Esophagus squamous epithelium (tissue), 4 donors: ENCODE results near the gene TAS1R2.

Experiments used
- POLR2A ChIP-seq, 4 donors: fragments of 450-650 bp; IDR thresholded peaks; one replicate each; pipeline ENCODE4 v1.6.1; 2017; ENCODE audit warnings: antibody characterized with exemption in 4 of 4, mild to moderate bottlenecking in 4 of 4, moderate library complexity in 3 of 4
- TF ChIP-seq, protein P1 (sequence below), 6 experiments: fragments of 450-650 bp in 4 of 6; fragments of 200-600 bp in 2 of 6; sonication (generic) in 2 of 6; IDR thresholded peaks; one replicate each; pipeline ENCODE4 v1.5.1; 2016 to 2019; ENCODE audit warnings: antibody characterized with exemption in 6 of 6, mild to moderate bottlenecking in 4 of 6, moderate library complexity in 4 of 6

DNA sequence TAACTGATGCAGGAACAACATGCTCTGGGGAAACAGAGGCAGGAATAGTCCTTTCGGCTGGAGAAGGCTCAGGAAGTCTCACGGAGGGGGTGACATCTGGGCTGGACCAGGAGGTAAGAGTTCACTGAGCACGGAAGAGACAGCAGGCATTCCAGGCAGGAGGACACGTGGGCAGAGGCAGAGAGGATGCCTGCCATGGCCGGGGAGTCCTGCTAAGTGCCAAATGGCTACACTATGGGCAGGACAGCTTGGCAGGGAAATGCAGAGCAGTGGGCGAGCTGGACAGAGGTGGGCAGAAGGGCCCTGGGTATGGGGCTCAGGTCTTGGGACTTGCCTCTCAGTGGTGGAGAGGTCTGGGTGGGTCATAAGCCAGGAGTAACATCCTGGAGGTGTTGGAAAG, 25.3 kb upstream of the TAS1R2 start:
- TF ChIP-seq, protein P1, sequence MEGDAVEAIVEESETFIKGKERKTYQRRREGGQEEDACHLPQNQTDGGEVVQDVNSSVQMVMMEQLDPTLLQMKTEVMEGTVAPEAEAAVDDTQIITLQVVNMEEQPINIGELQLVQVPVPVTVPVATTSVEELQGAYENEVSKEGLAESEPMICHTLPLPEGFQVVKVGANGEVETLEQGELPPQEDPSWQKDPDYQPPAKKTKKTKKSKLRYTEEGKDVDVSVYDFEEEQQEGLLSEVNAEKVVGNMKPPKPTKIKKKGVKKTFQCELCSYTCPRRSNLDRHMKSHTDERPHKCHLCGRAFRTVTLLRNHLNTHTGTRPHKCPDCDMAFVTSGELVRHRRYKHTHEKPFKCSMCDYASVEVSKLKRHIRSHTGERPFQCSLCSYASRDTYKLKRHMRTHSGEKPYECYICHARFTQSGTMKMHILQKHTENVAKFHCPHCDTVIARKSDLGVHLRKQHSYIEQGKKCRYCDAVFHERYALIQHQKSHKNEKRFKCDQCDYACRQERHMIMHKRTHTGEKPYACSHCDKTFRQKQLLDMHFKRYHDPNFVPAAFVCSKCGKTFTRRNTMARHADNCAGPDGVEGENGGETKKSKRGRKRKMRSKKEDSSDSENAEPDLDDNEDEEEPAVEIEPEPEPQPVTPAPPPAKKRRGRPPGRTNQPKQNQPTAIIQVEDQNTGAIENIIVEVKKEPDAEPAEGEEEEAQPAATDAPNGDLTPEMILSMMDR (IDR thresholded peaks at IDR 0.05), result no peak
- no peak for TF ChIP-seq POLR2A (IDR thresholded peaks at IDR 0.05)
